Fibroblast of skin of abdomen (primary cell): ENCODE results near the gene ARHGEF12.

Experiments used
- DNase-seq: peaks from one replicate; pipeline ENCODE4 v3.0.0-alpha.2; 2013

ARHGEF12 gene

DNA sequence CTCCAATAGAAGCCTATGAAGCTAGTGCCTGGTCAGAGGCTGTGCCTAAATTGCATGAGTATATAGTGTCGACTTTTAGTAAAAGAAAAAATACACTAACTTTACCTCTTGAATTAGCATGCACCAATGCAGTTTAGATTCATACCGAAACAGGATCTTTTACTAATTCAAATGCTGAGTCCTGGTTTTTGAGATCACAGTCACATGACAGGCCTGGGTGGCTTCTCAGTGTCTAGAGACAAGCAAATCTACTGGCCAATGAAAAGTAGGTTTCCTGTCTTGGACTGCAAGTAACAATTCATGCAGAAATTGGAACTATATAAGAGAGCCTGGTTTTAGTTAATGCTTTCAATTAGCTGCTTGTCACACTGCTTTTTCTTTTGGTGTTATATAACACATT is 7.2 kb downstream of the ARHGEF12 start:
- DNase-seq, result no peak

DNA sequence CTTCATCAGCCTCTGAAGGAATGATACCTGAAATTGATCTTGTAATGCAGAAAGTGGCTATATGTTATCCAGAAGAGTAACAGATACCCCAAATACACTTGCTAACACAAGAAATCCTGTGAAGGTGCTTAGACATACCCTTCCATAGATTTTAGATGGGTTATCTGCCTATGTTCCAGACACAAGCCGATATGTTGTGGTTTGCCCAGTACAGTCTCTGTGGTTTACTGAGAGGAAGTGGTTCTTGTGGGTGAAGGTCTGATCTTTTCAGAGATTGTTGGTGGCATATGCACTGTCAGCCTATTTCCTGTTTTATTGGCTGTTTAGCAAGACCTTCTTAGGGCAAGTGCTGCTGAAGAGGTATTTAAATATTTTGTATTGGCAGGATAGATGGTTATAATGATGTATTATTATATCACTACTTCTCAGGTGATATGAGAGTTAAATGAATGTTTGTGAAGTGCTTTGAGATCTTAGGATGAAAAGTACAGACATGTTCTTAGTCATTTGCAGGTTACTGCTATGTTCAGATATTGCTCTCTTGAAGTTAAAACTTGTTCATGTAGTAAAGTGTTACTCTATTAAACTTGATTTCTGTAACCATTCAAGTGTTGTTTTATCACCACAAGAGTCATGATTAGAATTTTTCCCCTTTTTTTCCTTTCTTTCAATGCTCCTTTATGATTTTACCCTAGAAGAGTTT is 8.2 kb downstream of the ARHGEF12 start:
- peak; percentile 58 for DNase-seq

DNA sequence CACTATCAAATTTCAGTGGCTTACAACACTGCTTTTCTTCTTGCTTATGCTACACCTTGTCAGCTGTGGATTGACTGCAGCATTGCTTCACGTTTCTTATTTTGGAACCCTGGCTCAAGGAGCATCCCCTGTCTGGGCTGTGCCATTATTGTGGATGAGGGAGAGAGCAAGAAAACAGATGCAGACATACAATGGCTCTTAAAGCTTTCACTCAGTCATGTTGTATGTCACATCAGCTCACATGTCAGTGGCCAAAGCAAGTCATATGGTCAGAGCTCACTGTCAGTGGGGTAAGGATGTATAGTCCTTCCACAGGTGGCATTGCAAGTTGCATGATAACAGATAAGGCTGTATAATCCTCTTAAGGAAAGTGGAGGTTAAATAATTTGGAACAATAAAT is 10.0 kb downstream of the ARHGEF12 start:
- no peak for DNase-seq

DNA sequence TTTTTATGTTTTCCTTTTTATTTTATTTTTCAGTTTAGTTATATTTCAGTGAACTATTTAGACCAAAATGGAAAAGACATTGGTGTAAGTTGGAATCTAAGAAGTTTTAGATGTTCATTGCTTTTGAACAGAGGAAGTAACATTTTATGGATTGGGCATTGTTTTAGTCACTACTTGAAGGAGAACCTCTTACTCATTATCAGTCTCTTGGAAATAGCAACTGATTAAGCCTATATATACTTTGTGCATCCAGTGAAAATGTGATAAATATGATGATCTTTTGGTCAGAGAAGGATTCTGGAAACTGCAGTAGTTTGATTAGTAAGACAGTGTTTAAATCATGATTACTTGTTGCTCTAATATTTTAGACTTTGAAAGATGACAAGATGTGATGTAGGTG is 14.4 kb downstream of the ARHGEF12 start:
- DNase-seq, result no peak

DNA sequence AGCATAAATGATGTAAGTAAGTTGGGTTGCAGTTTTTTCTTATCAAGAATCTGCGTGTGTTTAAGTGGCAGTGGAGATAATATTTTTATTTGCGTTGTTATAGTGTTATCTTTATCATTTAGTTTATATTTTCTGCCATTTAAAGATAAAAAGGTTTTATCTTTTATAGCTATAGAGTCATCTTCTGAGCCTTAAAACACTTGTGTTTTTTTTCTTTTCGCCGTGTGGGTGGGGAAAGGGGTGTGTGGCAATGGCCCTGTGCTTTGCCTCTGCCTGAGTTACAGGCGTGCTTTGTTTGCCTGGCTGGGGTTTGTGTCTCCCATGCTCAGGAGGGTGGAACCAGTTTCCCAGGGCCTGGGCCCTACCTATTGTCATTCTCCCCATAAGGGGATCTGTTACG is 16.2 kb downstream of the ARHGEF12 start:
- DNase-seq, result no peak

DNA sequence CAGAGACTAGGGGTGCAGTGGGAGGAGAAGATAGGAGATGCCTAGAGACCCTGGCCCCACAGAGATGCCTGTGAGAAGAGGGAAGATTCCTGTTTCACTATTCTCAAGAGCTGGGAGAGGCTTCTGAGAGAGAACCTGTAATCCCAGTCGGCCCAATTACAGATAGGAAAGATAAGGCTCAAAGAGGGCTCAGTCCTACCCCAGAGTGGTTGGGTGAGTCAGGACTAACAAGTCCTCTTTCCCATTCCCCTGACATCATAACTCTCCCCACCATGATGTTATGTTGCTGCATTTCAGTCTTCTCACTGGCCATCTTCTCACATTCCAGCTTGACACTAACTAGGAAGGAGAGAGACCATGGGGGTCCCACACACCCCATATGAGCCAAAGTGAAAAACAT is 17.9 kb downstream of the ARHGEF12 start:
- DNase-seq, result no peak

DNA sequence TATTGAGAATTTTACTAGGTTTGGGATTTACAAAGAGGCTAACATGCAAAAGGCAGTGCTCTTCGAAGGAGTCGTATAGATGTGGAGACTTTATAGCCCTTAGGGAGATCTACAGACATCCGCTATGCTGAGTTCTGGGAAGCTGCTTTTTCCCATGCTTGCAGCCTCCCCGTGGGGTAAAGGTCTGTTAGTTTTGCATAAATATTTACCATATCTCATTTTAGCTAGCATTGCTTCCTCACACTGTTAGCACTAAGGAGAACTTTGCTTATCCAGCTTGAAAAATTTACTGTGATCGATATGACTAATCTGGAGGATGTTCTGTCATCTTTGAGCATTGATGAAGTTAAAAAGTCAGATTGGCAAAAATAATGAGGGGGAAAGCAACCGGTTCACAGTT is 18.6 kb downstream of the ARHGEF12 start:
- DNase-seq, result no peak

DNA sequence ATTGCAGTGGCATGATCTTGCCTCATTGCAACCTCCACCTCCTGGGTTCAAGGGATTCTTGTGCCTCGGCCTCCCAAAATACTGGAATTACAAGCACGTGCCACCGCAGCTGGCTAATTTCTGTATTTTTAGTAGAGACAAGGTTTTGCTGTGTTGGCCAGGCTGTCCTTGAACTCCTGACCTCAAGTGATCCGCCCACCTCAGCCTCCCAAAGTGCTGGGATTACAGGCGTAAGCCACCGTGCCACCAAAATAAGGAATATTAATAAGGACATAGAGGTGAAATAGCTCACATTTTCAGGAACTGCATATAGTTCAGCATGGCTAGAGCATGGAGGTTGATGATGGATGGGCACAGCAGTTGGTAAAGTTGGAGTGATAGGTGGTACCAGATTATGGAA is 21.4 kb downstream of the ARHGEF12 start:
- DNase-seq, result no peak

DNA sequence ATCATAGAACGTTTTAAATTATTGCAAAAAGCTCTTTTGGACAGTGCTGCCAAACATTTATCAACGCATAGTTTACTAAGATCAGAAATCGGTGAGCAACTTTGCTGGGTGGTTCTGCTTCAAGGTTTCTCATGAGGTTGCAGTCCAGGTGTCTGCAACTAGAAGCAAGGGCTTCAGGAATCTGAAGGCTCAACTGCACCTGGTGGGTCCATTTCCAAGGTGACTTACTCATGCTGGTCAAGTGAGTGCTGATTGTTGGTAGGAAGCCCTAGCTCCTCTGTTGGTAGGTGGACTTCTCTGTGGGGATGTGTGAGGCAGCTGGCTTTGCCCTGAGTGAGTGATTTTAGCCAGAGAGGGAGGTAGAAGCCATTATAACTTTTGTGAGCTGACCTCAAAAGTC is 22.5 kb downstream of the ARHGEF12 start:
- no peak for DNase-seq

DNA sequence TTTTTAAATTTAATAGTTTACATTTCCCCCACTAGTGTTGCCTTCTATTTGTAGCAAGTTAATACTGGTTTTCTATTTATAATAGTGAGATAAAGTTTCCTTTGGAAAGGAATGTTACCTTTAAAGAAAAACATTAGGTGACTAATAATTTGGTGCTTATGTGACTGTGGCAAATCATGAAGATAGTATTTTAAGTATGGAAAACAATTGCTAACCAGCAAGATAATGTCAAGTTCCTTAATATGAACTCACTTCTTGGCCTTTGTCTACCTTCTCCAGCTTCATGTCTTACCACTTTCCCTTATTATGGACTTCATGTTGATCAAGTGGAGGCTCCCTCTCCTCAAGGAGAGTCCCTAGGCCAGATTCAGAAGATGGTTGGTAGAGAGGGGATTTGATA is 27.2 kb downstream of the ARHGEF12 start:
- DNase-seq, result no peak

DNA sequence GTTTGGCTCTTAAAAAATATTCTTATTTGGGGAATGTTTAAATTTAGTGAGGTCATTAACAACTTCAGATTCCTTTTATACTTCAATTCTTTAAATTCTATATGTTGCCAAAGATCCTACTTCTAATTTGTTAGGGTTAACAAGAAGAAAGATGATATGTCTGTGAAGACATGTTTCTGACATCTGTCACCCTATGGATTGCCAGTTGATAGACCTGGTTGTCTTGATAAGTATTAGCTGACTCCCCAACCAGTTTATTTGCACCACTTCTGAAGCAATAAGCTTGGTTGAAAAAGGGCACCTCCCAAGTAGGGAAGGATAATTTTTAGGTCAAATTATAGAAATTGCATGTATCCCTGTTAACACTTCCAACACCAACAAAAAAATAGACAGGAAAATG is 29.3 kb downstream of the ARHGEF12 start:
- DNase-seq, result no peak

DNA sequence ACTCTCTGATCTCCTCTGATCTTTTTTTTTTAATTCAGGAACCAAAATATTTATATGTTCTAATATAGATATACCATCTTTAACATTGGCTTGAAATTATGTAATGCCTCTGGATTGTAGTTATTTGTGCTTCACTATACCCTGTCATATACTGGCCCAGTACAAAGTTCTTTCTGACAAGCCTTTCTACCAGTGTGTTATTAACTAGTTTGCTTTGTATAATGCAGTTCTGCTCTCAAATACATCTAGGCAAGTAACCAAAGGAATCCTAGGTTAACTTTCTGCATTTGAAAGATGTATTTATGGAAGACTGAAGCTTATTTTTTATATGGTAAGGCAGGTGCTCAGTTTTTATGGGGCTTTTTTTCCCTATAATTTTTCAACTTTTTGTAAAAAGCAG is 36.1 kb downstream of the ARHGEF12 start:
- no peak for DNase-seq

DNA sequence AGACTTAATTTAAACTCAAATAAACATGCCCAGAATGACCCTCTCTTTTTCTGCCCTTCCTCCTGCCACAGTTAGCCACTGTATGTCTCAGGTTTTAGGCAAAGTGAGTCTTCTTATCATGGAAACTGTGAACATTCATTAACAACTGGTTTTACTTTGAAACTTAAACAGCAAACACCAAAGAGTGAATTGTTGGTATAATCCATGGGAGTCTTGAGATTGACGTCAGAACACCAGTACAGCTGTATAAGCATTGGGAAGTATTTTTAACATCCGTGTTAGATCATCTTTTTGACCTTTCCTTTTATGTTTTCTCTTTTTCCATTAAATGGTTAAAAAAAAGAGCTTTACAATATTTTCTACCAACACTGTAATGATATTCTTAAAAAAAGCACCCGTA is 38.9 kb downstream of the ARHGEF12 start:
- DNase-seq, result no peak

DNA sequence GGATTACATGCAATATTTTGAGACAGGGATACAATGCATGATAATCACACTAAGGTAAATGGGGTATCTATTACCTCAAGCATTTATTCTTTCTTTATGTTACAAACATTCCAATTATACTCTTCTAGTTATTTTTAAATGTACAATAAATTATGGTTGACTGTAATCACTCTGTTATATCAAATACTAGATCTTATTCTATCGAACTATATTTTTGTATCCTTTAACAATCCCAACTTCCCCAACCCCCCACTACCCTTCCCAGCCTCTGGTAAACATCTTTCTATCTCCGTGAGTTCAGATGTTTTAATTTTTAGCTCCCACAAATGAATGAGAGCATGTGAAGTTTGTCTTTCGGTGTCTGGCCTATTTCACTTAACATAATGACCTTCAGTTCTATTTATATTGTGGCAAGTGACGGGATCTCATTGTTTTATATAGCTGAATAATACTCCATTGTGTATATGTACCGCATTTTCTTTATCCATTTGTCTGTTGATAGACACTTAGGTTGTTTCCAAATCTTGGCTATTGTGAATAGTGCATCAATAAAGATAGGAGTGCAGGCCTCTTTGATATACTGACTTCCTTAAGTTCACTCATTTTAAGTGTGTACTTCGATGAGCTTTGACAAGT is 40.5 kb downstream of the ARHGEF12 start:
- no peak for DNase-seq

DNA sequence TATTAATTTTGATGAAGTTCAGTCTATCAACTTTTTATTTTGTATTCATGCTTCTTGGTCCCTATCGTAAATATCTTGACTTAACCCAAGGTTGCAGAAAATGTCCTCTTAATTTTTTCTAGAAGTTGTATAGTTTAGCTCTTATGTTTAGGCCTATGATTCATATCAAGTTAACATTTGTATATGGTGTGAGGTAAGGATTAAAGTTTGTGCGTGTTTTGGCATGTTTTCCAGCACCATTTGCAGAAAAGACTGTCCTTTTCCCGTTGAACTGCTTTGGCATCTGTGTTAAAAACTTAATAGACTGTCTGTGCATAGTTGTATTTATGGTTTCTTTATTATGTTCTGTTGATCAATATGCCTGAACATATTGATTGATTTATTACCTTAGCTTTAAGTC is 42.3 kb downstream of the ARHGEF12 start:
- no peak for DNase-seq

DNA sequence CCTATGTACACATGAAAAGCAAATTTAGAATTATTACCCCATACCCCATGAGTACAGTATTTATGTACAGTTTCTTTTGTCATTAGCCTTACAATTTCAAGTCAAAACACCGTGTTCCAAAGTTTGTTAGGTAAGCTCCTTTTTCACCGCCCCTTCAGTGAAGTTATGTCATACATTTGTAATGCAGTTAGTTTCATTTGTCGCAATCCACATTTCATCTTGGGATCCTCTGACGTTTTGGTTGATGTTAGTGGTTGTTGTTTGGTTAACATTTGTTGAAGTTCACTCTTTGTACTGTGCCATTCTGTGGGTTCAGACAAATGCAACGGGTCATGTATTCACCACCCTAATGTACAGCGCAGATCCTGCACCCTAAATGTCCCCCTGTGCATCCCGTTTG is 45.2 kb downstream of the ARHGEF12 start:
- DNase-seq, result no peak

DNA sequence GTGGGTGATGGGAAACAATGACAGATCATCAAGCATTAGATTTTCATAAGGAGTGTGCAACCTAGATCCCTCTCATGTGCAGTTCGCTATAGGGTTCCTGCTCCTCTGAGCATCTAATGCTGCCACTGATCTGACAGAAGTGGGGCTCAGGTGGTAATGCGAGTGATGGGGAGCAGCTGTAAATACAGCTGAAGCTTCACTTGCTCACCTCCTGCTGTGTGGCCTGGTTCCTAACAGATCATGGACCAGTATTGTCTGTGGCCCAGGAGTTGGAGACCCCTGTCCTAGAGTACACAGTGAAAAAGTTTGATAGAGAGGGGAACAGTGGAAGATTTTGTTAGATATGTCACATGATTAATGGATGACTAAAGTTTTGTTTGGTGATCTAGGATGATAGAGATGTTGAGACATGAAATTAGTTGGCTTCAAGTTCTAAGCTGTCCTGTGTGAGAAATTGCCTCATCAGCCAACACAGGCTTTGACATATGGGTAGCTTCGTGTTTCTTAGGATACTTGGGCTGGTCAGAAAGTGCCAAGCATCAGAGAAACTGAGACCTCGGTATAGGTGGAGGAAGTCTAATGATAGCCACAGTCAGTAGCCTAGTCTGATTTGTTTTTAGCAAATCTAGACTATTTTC is 47.4 kb downstream of the ARHGEF12 start:
- DNase-seq, result no peak

DNA sequence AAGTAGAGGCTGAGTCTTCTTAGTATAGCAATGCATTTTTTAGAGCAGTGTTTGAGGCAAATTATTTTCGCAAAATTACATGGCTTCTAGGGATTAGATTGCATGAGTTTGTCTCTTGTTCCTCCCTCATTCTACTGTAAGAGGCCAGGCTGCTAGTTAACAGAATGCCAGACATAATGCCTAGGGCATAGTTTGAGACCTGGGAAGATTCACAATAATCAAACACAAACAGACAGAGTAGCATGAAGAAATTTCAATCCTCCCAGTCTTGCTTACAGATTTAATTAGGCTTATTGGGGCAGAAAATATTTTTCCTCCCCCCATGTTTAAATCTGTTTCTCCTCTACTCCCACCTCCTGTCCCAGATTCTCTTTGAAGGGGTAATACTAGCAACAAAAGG is 48.3 kb downstream of the ARHGEF12 start:
- DNase-seq, result no peak

DNA sequence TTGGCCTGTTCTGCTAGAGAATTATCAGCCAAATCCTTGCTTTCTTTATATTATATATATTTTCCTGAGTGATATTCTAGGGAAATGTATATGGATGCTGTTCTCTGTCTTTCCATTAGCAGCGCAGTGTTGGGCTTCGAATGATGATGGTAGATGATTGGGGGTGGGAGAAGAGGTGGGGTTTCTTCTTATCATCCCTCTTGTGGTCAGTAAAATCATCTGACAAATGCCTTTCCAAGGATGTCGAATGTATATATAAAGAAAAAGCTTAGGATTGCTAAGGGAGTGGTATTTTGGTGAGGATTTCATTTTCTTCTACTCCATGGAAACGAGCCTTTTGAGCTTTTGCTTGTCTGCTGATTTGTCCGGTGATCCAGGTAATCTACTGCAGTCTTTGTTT is 48.9 kb downstream of the ARHGEF12 start:
- peak; percentile 49 for DNase-seq

DNA sequence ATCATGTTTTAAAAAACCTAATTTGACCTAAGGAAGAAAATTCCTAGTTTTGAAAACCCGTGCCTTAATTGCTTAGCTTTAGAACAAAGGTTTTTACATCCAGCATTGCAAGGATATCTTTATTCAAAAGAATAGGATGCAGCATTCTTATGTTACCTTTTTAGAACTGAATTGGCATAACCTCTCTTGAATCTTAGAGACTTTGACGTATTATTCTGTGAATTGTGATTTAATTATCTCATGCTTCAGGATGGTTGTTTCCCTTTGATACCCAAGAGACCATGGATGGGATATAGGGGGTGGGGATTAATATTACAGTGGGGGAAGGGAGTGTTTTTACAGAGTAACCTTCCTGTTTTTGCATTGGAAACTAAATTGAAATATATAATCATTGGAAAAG is 49.4 kb downstream of the ARHGEF12 start:
- no peak for DNase-seq

DNA sequence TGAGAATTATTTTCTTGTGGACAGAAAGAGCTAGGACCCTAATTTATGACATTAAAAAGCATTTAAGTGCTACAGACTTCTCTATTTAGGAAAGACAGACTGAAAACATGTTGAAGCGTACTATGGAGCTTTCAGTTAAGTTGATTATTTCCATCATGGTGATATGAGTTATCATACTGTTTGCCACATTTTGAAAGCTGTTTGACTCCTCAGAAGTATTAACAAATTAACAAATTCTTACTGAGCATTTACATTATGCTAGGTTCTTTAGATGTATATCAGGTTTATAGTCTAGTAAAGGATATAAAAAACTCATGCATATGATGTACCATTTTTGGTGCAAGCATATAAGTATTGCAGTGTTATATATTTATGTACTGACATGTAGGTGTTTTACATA is 50.1 kb downstream of the ARHGEF12 start:
- DNase-seq, result no peak

DNA sequence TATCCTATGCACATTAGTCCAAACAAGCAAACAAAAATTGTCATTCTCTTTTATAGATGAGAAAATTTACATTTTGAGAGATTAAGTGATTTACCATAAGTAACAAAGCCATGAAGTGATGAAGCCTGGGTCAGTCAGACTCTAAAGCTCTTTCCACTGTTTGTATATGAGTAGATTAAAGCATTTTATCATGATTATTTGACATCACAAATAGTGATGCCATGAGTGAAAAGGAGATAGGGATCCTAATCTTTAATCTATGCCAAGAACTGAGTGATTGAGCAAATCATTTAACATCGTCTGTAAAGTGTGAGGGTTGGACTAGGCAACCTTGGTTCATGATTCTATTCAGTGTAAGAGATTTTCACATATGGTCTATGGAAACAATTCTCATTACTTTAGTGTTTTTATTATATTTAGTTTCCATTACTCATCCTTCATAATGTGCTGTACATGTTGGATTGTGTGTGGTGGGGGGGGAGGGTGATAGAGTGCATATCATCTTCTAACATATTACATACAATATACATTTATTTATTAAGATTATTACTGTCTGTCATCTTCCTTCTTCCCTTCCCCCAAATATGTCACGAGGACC is 50.7 kb downstream of the ARHGEF12 start:
- no peak for DNase-seq

DNA sequence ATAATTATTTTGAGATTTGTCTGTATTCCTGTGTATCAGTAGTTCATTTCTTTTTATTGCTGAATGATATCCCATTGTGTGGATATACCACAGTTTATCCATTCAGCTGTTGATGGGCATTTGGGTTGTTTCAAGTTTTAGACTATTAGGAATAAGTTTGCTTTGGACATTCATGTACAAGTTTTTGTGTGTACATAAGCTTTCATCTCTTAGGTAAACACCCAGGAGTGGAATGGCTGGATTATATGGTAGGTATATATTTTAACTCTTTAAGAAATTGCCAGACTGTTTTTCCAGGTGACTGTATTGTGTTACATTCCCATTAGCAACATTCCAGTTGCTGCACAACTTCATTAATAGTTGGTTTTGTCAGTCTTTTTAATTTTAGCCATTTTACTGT is 52.0 kb downstream of the ARHGEF12 start:
- DNase-seq, result no peak
